Upper lobe of left lung (tissue), 4 donors: Measurements from ENCODE around the gene ICAM4.

Source experiments
- CTCF ChIP-seq, 6 experiments: fragments of 450-650 bp in 4 of 6; fragments of 200-600 bp in 2 of 6; sonication (generic) in 2 of 6; IDR thresholded peaks; one replicate each; pipeline ENCODE4 v1.5.1; 2016 to 2019; ENCODE audit warnings: antibody characterized with exemption in 6 of 6
- POLR2A ChIP-seq, 4 donors: fragments of 450-650 bp; IDR thresholded peaks; one replicate each; pipeline ENCODE4 v1.5.1; 2016 to 2017; ENCODE audit warnings: antibody characterized with exemption in 4 of 4, mild to moderate bottlenecking in 2 of 4
- POLR2AphosphoS5 ChIP-seq, 2 donors: sonication (generic); formaldehyde crosslinking; IDR thresholded peaks; one replicate each; pipeline ENCODE4 v1.5.1; 2017; ENCODE audit warnings: antibody characterized with exemption in 2 of 2

GRCh38 chr19:10325732-10326131 lies 39.0 kb downstream of the ICAM4 start:
- TF ChIP-seq CTCF (IDR thresholded peaks at IDR 0.05) (no peak), POLR2AphosphoS5 (IDR thresholded peaks at IDR 0.05) (no peak), POLR2A (IDR thresholded peaks at IDR 0.05) (no peak)
